ENCODE results near the gene PSKH1. TPM values are rescaled to one million over a fixed set of nuclear protein-coding genes. Genes with fewer than 3 reads are reported as not detected.

The PSKH1 gene
- total RNA-seq, 2 experiments from 2014 or later: 11.4 to 13.3 TPM

DNA sequence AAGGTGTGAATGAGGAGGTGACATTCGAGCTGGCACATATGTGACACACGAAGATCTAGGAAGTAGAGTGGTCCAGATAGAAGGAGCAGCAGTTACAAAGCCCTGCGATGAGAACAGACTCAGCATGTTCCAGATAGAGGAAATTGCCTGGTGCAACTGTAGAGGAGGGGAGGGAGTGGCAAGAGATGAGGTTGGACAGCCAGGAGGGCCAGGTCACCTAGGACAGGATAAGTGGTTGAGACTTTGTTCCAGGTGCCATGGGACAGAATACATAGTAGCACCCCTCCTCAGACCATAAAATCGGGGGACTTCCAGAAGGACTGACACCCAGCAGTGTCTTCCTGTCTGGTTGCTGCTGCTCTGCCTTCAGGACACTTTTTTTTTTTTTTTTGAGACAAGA, 34.6 kb upstream of the PSKH1 start:
- peak in 1 of 14 experiments; percentile 42 for DNase-seq
- Mint-ChIP-seq H3K36me3 (ENCODE audit: low read depth) (peaks cover 15% of the 10 kb centered on the region), H3K4me3 (no peak overlapping the region), H3K27me3 (no peaks in the 10 kb centered on the region), H3K9me3 (no peaks in the 10 kb centered on the region), H3K27ac (peak overlapping the region; percentile 77), H3K4me1 (ENCODE audit: low read depth) (peaks cover 31% of the 10 kb centered on the region)
- intact Hi-C loops (cut with DNase I, micrococcal nuclease): no loop called here
- TF ChIP-seq, protein P1, sequence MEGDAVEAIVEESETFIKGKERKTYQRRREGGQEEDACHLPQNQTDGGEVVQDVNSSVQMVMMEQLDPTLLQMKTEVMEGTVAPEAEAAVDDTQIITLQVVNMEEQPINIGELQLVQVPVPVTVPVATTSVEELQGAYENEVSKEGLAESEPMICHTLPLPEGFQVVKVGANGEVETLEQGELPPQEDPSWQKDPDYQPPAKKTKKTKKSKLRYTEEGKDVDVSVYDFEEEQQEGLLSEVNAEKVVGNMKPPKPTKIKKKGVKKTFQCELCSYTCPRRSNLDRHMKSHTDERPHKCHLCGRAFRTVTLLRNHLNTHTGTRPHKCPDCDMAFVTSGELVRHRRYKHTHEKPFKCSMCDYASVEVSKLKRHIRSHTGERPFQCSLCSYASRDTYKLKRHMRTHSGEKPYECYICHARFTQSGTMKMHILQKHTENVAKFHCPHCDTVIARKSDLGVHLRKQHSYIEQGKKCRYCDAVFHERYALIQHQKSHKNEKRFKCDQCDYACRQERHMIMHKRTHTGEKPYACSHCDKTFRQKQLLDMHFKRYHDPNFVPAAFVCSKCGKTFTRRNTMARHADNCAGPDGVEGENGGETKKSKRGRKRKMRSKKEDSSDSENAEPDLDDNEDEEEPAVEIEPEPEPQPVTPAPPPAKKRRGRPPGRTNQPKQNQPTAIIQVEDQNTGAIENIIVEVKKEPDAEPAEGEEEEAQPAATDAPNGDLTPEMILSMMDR (IDR thresholded peaks at IDR 0.05): no peak
- Histone ChIP-seq H3K27me3 (ENCODE audit: control insufficient read depth in 1 of 2, insufficient read depth in 2 of 2, low read length in 2 of 2) (no peaks in the 10 kb centered on the region), H3K4me3 (ENCODE audit: low read length) (no peak overlapping the region), H3K4me1 (ENCODE audit: insufficient read depth, low read length) (peaks cover 31% of the 10 kb centered on the region), H3K27ac (ENCODE audit: low read depth in 1 of 2, low read length in 2 of 2) (peak overlapping the region in 1 of 2 donors; percentile 22), H3K36me3 (ENCODE audit: insufficient read depth, low read length) (peaks cover 24% of the 10 kb centered on the region), H3K9me3 (ENCODE audit: control insufficient read depth in 1 of 2, insufficient read depth in 1 of 2, low read length in 2 of 2) (no peaks in the 10 kb centered on the region)
- peak; percentile 13 for ATAC-seq (ENCODE audit: poor library complexity)
- CTCF ChIA-PET: interaction anchor here (1.2 to 1.8 kb wide), 3 partner anchors 16 to 42 kb away, joined by 4 to 7 read pairs (median 6); partner anchors contain the start of gene THAP11
- POLR2A ChIA-PET: no interaction called here

DNA sequence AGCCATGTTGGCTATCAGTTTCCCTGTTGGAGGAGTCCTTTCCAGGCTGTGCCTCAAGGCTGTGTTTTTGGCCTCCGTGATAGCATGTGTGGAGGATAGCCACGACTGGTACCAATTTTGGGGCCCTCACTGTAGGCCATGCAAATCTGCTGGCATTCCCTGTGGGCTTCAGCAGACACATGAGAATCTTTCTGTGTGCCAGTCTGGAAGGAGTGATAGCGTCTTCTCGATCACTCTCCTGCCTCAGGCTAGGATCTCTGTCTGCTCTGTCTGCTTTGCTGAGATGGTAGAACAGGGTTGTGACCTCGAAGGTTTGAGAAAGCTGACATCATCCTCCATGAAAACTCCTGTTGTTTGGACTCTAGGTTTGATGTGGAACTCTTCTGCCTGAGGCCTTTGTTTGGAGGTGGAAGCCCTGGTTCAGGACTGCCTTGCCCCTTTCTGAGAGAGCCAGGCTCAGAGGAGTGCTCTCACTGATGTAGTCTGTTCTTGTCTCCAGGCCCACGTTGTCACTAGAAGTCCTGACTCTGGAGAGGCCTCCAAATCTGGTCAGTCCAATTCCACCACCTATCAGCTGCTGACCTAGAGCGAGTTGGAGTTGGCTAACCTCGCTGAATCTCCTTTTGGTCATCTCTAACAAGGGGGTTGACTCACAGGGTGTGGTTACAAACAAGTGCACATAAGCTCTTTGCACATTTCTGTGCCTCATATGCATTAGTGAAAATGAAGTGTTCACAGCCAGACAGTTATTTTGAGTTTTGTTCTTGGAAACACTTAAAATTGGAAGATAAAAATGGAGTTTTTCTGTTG, 32.3 kb upstream of the PSKH1 start:
- no peaks in the 10 kb centered on the region for H3K27me3 ChIP-seq (ENCODE audit: control insufficient read depth in 1 of 2, insufficient read depth in 2 of 2, low read length in 2 of 2)
- TF ChIP-seq, protein P1 (IDR thresholded peaks at IDR 0.05): no peak
- peaks cover 30% of the 10 kb centered on the region for H3K36me3 ChIP-seq (ENCODE audit: insufficient read depth, low read length)
- Mint-ChIP-seq H3K4me1 (ENCODE audit: low read depth) (peaks cover 26% of the 10 kb centered on the region), H3K27me3 (no peaks in the 10 kb centered on the region), H3K27ac (peak overlapping the region; percentile 30), H3K36me3 (ENCODE audit: low read depth) (peaks cover 20% of the 10 kb centered on the region), H3K9me3 (no peaks in the 10 kb centered on the region), H3K4me3 (no peak overlapping the region)
- no peaks in the 10 kb centered on the region for H3K9me3 ChIP-seq (ENCODE audit: control insufficient read depth in 1 of 2, insufficient read depth in 1 of 2, low read length in 2 of 2)
- ATAC-seq (ENCODE audit: poor library complexity) (no peak), DNase-seq (no peak)
- H3K27ac ChIP-seq (ENCODE audit: low read depth in 1 of 2, low read length in 2 of 2): no peak overlapping the region
- ChIA-PET POLR2A (no interaction called here), CTCF (interaction anchor here (0.5 to 1.7 kb wide), 3 partner anchors 17 to 163 kb away, joined by 3 to 4 read pairs (median 3); no protein-coding TSS in a partner anchor)
- intact Hi-C loops (cut with DNase I, micrococcal nuclease): no loop called here
- H3K4me3 ChIP-seq (ENCODE audit: low read length): no peak overlapping the region
- H3K4me1 ChIP-seq (ENCODE audit: insufficient read depth, low read length): peaks cover 21% of the 10 kb centered on the region

DNA sequence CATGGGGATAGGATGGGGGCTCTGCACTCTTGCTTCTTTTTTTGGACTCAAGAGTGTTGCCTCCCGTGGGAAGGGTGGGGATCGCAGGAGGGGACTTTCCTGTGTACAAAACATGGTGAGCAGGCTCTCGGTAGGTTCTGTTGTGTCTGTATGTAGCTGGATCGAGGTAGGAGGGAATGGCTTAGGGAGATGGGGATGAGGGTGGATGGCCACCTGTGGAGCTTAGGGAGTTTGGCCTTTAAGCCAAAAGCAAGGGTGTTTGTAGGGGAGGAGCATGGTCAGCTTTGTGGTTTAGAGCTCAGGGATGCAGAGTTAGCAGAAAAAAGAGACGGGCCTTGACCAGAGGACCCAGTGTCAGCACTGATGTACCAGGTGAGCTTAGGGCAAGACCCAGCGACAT, 31.2 kb upstream of the PSKH1 start:
- Histone ChIP-seq H3K36me3 (ENCODE audit: insufficient read depth, low read length) (peaks cover 34% of the 10 kb centered on the region), H3K4me3 (ENCODE audit: low read length) (no peak overlapping the region), H3K9me3 (ENCODE audit: control insufficient read depth in 1 of 2, insufficient read depth in 1 of 2, low read length in 2 of 2) (no peaks in the 10 kb centered on the region), H3K27me3 (ENCODE audit: control insufficient read depth in 1 of 2, insufficient read depth in 2 of 2, low read length in 2 of 2) (no peaks in the 10 kb centered on the region), H3K27ac (ENCODE audit: low read depth in 1 of 2, low read length in 2 of 2) (no peak overlapping the region), H3K4me1 (ENCODE audit: insufficient read depth, low read length) (peaks cover 17% of the 10 kb centered on the region)
- DNase-seq (no peak), ATAC-seq (ENCODE audit: poor library complexity) (no peak)
- peaks cover 22% of the 10 kb centered on the region for H3K4me1 Mint-ChIP-seq (ENCODE audit: low read depth)
- no peaks in the 10 kb centered on the region for H3K9me3 Mint-ChIP-seq
- H3K27me3 Mint-ChIP-seq: no peaks in the 10 kb centered on the region
- POLR2A ChIA-PET: interaction anchor here (1.3 kb wide), 1 partner anchor 46 kb away, joined by 3 read pairs; no protein-coding TSS in a partner anchor
- H3K27ac Mint-ChIP-seq: no peak overlapping the region
- H3K4me3 Mint-ChIP-seq: no peak overlapping the region
- TF ChIP-seq, protein P1 (IDR thresholded peaks at IDR 0.05): no peak
- intact Hi-C loops (cut with DNase I, micrococcal nuclease): no loop called here
- H3K36me3 Mint-ChIP-seq (ENCODE audit: low read depth): peaks cover 25% of the 10 kb centered on the region
- CTCF ChIA-PET: interaction anchor here (1.4 kb wide), 1 partner anchor 19 kb away, joined by 3 read pairs; no protein-coding TSS in a partner anchor

Measured in CD4-positive, alpha-beta T cell (primary cell).